ENCODE data around the gene ALDH1A1.
A peak's percentile ranks its signal among the peaks of the same experiment; 100 is the strongest.

ALDH1A1 gene

GRCh38 chr9:72952914-72953313 lies at the start of gene ALDH1A1:
ALDH1A1 (minus strand) TSS chr9:72953053; CDS start chr9:72953000, 53 bp downstream.
- no peak for DNase-seq

GRCh38 chr9:73001860-73002259 lies 49.0 kb upstream of the ALDH1A1 start:
- DNase-seq = no peak

- no peak for DNase-seq
Measured at GRCh38 chr9:72998363-72998762, 45.5 kb upstream of the ALDH1A1 start.

GRCh38 chr9:72997387-72997995 lies 44.6 kb upstream of the ALDH1A1 start:
- no peak for DNase-seq

GRCh38 chr9:72996684-72997314 lies 43.9 kb upstream of the ALDH1A1 start:
- no peak for DNase-seq

- no peak for DNase-seq
Measured at GRCh38 chr9:72996114-72996513, 43.3 kb upstream of the ALDH1A1 start.

GRCh38 chr9:72995131-72996024 lies 42.5 kb upstream of the ALDH1A1 start:
- DNase-seq = no peak

GRCh38 chr9:72991772-72992171 lies 38.9 kb upstream of the ALDH1A1 start:
- DNase-seq = no peak

- no peak for DNase-seq
Measured at GRCh38 chr9:72990397-72991182, 37.7 kb upstream of the ALDH1A1 start.

GRCh38 chr9:72986522-72987116 lies 33.8 kb upstream of the ALDH1A1 start:
- no peak for DNase-seq

GRCh38 chr9:72985746-72986145 lies 32.9 kb upstream of the ALDH1A1 start:
- no peak for DNase-seq

- no peak for DNase-seq
Measured at GRCh38 chr9:72984991-72985390, 32.1 kb upstream of the ALDH1A1 start.

GRCh38 chr9:72984226-72984947 lies 31.5 kb upstream of the ALDH1A1 start:
- DNase-seq = no peak

GRCh38 chr9:72983512-72984225 lies 30.8 kb upstream of the ALDH1A1 start:
- peak in 1 of 56 donors; percentile 0 for DNase-seq

- peak in 1 of 56 donors; percentile 4 for DNase-seq
Measured at GRCh38 chr9:72983056-72983455, 30.2 kb upstream of the ALDH1A1 start.

- no peak for DNase-seq
Measured at GRCh38 chr9:72982146-72982799, 29.4 kb upstream of the ALDH1A1 start.

GRCh38 chr9:72981433-72981832 lies 28.6 kb upstream of the ALDH1A1 start:
- no peak for DNase-seq

GRCh38 chr9:72980600-72981265 lies 27.9 kb upstream of the ALDH1A1 start:
- DNase-seq = no peak

- no peak for DNase-seq
Measured at GRCh38 chr9:72980183-72980582, 27.3 kb upstream of the ALDH1A1 start.
